Measurements from ENCODE around the gene OAT.

- TF ChIP-seq CTCF (IDR thresholded peaks at IDR 0.05; ENCODE audit: borderline replicate concordance, extremely low read depth, low read length, poor library complexity, severe bottlenecking) (no peak), EZH2 (IDR thresholded peaks at IDR 0.05; ENCODE audit: borderline replicate concordance, low read depth, low read length, severe bottlenecking) (no peak)
Observed at GRCh38 chr10:124402273-124402672, 16.4 kb downstream of the OAT start.
